Measurements from ENCODE around the gene ZNF445.

Gene ZNF445

GRCh38 chr3:44477312-44478030 is at the start of gene ZNF445:
TSS of gene ZNF445 (minus strand) at chr3:44477670. CDS start at chr3:44455549, 22,121 bp downstream.
- Histone ChIP-seq H3K36me3 (ENCODE audit: control insufficient read depth, low read depth, low read length) (no peaks in the 10 kb centered on the region), H3K27ac (ENCODE audit: low read length) (no peak within 1 kb of the TSS), H3K9me3 (ENCODE audit: control insufficient read depth, low read depth, low read length) (no peaks in the 10 kb centered on the region), H3K4me1 (ENCODE audit: control insufficient read depth, low read depth, low read length) (peaks cover 10% of the 10 kb centered on the region), H3K27me3 (ENCODE audit: control insufficient read depth, insufficient read depth, low read length) (no peaks in the 10 kb centered on the region), H3K9ac (ENCODE audit: low read length) (peak within 1 kb of the TSS; percentile 82), H3K4me3 (ENCODE audit: low read length) (peak within 1 kb of the TSS; percentile 97)

- Histone ChIP-seq H3K27ac (ENCODE audit: low read length) (no peak overlapping the region), H3K9me3 (ENCODE audit: control insufficient read depth, low read depth, low read length) (no peaks in the 10 kb centered on the region), H3K9ac (ENCODE audit: low read length) (no peak overlapping the region), H3K27me3 (ENCODE audit: control insufficient read depth, insufficient read depth, low read length) (no peaks in the 10 kb centered on the region), H3K4me3 (ENCODE audit: low read length) (no peak overlapping the region), H3K36me3 (ENCODE audit: control insufficient read depth, low read depth, low read length) (no peaks in the 10 kb centered on the region), H3K4me1 (ENCODE audit: control insufficient read depth, low read depth, low read length) (peaks cover 8% of the 10 kb centered on the region)
Measured at GRCh38 chr3:44525060-44525459, 47.6 kb upstream of the ZNF445 start.

GRCh38 chr3:44522494-44522933 is 45.0 kb upstream of the ZNF445 start:
- H3K27me3 ChIP-seq (ENCODE audit: control insufficient read depth, insufficient read depth, low read length), result no peaks in the 10 kb centered on the region
- no peak overlapping the region for H3K4me3 ChIP-seq (ENCODE audit: low read length)
- peaks cover 8% of the 10 kb centered on the region for H3K4me1 ChIP-seq (ENCODE audit: control insufficient read depth, low read depth, low read length)
- no peaks in the 10 kb centered on the region for H3K9me3 ChIP-seq (ENCODE audit: control insufficient read depth, low read depth, low read length)
- no peak overlapping the region for H3K9ac ChIP-seq (ENCODE audit: low read length)
- H3K27ac ChIP-seq (ENCODE audit: low read length), result no peak overlapping the region
- no peaks in the 10 kb centered on the region for H3K36me3 ChIP-seq (ENCODE audit: control insufficient read depth, low read depth, low read length)

- Histone ChIP-seq H3K27me3 (ENCODE audit: control insufficient read depth, insufficient read depth, low read length) (no peaks in the 10 kb centered on the region), H3K9ac (ENCODE audit: low read length) (no peak overlapping the region), H3K4me3 (ENCODE audit: low read length) (no peak overlapping the region), H3K9me3 (ENCODE audit: control insufficient read depth, low read depth, low read length) (no peaks in the 10 kb centered on the region), H3K27ac (ENCODE audit: low read length) (no peak overlapping the region), H3K36me3 (ENCODE audit: control insufficient read depth, low read depth, low read length) (no peaks in the 10 kb centered on the region), H3K4me1 (ENCODE audit: control insufficient read depth, low read depth, low read length) (peaks cover 8% of the 10 kb centered on the region)
Measured at GRCh38 chr3:44521721-44522120, 44.3 kb upstream of the ZNF445 start.

- Histone ChIP-seq H3K4me3 (ENCODE audit: low read length) (no peak overlapping the region), H3K9ac (ENCODE audit: low read length) (no peak overlapping the region), H3K9me3 (ENCODE audit: control insufficient read depth, low read depth, low read length) (no peaks in the 10 kb centered on the region), H3K27me3 (ENCODE audit: control insufficient read depth, insufficient read depth, low read length) (no peaks in the 10 kb centered on the region), H3K4me1 (ENCODE audit: control insufficient read depth, low read depth, low read length) (peaks cover 10% of the 10 kb centered on the region), H3K27ac (ENCODE audit: low read length) (no peak overlapping the region), H3K36me3 (ENCODE audit: control insufficient read depth, low read depth, low read length) (no peaks in the 10 kb centered on the region)
Measured at GRCh38 chr3:44518782-44519156, 41.3 kb upstream of the ZNF445 start.

DNA sequence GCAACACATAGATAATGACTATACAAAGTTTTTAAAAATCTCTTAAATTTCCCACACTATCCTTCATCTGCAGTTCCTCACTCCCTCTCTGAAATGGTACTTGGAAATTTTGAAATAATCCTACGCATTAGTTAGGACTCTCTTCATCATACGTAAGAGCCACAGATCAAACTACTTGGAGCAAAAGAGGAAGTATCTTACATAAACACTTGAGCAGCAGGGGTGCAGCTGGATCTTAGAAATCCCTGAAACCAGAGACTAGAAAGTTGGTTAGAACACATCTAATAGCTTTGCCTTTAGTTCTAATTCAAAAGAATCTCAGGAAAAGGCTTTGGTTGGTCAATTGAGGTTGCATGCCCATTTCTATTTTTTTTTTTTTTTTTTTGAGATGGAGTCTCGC is 38.8 kb upstream of the ZNF445 start:
- Histone ChIP-seq H3K9me3 (ENCODE audit: control insufficient read depth, low read depth, low read length) (no peaks in the 10 kb centered on the region), H3K36me3 (ENCODE audit: control insufficient read depth, low read depth, low read length) (no peaks in the 10 kb centered on the region), H3K4me1 (ENCODE audit: control insufficient read depth, low read depth, low read length) (peaks cover 13% of the 10 kb centered on the region), H3K4me3 (ENCODE audit: low read length) (no peak overlapping the region), H3K27me3 (ENCODE audit: control insufficient read depth, insufficient read depth, low read length) (no peaks in the 10 kb centered on the region), H3K9ac (ENCODE audit: low read length) (no peak overlapping the region), H3K27ac (ENCODE audit: low read length) (no peak overlapping the region)

DNA sequence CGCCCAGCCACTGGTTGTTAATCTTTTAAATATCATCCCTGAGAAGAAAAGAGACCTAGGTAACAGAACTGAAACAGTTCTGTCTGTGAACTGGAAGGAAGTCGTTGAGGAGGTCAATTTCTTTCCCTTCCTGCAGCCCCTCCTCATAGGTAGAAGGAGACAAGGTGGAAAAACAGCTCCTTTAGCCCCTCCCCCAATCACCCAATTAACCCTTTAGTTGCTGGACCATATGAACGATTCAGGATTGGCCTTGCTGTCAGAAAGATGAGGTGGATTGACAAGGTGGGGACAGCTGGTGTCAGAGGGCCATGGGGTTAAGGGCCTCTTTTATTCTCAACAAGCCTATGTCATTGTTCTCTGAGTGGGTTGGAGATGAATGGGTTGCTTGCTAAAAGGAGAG is 36.0 kb upstream of the ZNF445 start:
- Histone ChIP-seq H3K27me3 (ENCODE audit: control insufficient read depth, insufficient read depth, low read length) (no peaks in the 10 kb centered on the region), H3K36me3 (ENCODE audit: control insufficient read depth, low read depth, low read length) (no peaks in the 10 kb centered on the region), H3K27ac (ENCODE audit: low read length) (no peak overlapping the region), H3K9me3 (ENCODE audit: control insufficient read depth, low read depth, low read length) (no peaks in the 10 kb centered on the region), H3K4me3 (ENCODE audit: low read length) (no peak overlapping the region), H3K4me1 (ENCODE audit: control insufficient read depth, low read depth, low read length) (peaks cover 13% of the 10 kb centered on the region), H3K9ac (ENCODE audit: low read length) (no peak overlapping the region)

- H3K4me3 ChIP-seq (ENCODE audit: low read length), result peak overlapping the region; percentile 90
- H3K27ac ChIP-seq (ENCODE audit: low read length), result no peak overlapping the region
- peak overlapping the region; percentile 79 for H3K9ac ChIP-seq (ENCODE audit: low read length)
- no peaks in the 10 kb centered on the region for H3K9me3 ChIP-seq (ENCODE audit: control insufficient read depth, low read depth, low read length)
- no peaks in the 10 kb centered on the region for H3K36me3 ChIP-seq (ENCODE audit: control insufficient read depth, low read depth, low read length)
- no peaks in the 10 kb centered on the region for H3K27me3 ChIP-seq (ENCODE audit: control insufficient read depth, insufficient read depth, low read length)
- H3K4me1 ChIP-seq (ENCODE audit: control insufficient read depth, low read depth, low read length), result peaks cover 17% of the 10 kb centered on the region
Measured at GRCh38 chr3:44511238-44511566, 33.7 kb upstream of the ZNF445 start.

GRCh38 chr3:44510000-44510368 is 32.5 kb upstream of the ZNF445 start:
- H3K9me3 ChIP-seq (ENCODE audit: control insufficient read depth, low read depth, low read length), result no peaks in the 10 kb centered on the region
- peaks cover 17% of the 10 kb centered on the region for H3K4me1 ChIP-seq (ENCODE audit: control insufficient read depth, low read depth, low read length)
- H3K27me3 ChIP-seq (ENCODE audit: control insufficient read depth, insufficient read depth, low read length), result no peaks in the 10 kb centered on the region
- no peaks in the 10 kb centered on the region for H3K36me3 ChIP-seq (ENCODE audit: control insufficient read depth, low read depth, low read length)
- no peak overlapping the region for H3K27ac ChIP-seq (ENCODE audit: low read length)
- H3K4me3 ChIP-seq (ENCODE audit: low read length), result peak overlapping the region; percentile 90
- peak overlapping the region; percentile 90 for H3K9ac ChIP-seq (ENCODE audit: low read length)

- Histone ChIP-seq H3K27ac (ENCODE audit: low read length) (no peak overlapping the region), H3K4me3 (ENCODE audit: low read length) (peak overlapping the region; percentile 90), H3K27me3 (ENCODE audit: control insufficient read depth, insufficient read depth, low read length) (no peaks in the 10 kb centered on the region), H3K4me1 (ENCODE audit: control insufficient read depth, low read depth, low read length) (peaks cover 17% of the 10 kb centered on the region), H3K9ac (ENCODE audit: low read length) (peak overlapping the region; percentile 90), H3K36me3 (ENCODE audit: control insufficient read depth, low read depth, low read length) (no peaks in the 10 kb centered on the region), H3K9me3 (ENCODE audit: control insufficient read depth, low read depth, low read length) (no peaks in the 10 kb centered on the region)
Measured at GRCh38 chr3:44509393-44509921, 32.0 kb upstream of the ZNF445 start.

DNA sequence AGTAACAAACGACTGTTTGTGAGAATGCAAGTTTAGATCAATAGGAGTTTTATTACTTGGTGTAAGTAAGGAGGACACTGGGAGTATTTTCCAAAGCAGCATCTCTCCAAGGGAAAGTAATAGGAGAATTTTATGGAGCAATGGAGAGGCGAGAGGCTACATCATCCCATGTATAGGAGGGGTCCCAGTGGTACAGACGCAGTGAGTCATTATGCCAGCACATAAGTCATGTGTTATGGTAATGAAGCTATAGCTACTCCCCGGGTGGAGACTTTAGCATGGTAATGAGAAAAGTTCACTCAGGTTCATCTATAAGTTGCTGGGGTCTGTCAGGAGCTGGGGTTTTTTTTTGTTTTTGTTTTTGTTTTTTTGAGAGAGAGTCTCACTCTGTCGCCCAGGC is 29.5 kb upstream of the ZNF445 start:
- no peak overlapping the region for H3K4me3 ChIP-seq (ENCODE audit: low read length)
- H3K36me3 ChIP-seq (ENCODE audit: control insufficient read depth, low read depth, low read length), result peaks cover 4% of the 10 kb centered on the region
- no peak overlapping the region for H3K27ac ChIP-seq (ENCODE audit: low read length)
- H3K9ac ChIP-seq (ENCODE audit: low read length), result no peak overlapping the region
- H3K9me3 ChIP-seq (ENCODE audit: control insufficient read depth, low read depth, low read length), result peaks cover 2% of the 10 kb centered on the region
- peaks cover 12% of the 10 kb centered on the region for H3K4me1 ChIP-seq (ENCODE audit: control insufficient read depth, low read depth, low read length)
- H3K27me3 ChIP-seq (ENCODE audit: control insufficient read depth, insufficient read depth, low read length), result no peaks in the 10 kb centered on the region

DNA sequence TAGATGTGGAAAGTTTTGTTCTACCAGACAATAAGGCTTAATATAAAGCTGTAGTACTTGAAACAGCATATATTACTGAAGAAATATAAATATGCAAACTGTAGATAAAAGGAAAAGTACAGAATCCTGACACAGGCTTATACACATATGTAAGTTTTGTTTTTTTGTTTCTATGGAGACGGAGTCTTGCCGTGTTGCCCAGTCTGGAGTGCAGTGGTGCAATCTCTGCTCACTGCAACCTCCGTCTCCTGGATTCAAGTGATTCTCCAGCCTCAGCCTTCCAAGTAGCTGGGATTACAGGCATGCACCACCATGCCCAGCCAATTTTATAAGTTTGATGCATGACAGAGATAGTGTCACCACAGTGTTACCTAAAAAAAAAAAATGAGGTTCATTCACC is 29.1 kb upstream of the ZNF445 start:
- H3K4me3 ChIP-seq (ENCODE audit: low read length), result no peak overlapping the region
- peaks cover 8% of the 10 kb centered on the region for H3K36me3 ChIP-seq (ENCODE audit: control insufficient read depth, low read depth, low read length)
- H3K4me1 ChIP-seq (ENCODE audit: control insufficient read depth, low read depth, low read length), result peaks cover 12% of the 10 kb centered on the region
- no peak overlapping the region for H3K9ac ChIP-seq (ENCODE audit: low read length)
- H3K9me3 ChIP-seq (ENCODE audit: control insufficient read depth, low read depth, low read length), result peaks cover 6% of the 10 kb centered on the region
- H3K27me3 ChIP-seq (ENCODE audit: control insufficient read depth, insufficient read depth, low read length), result no peaks in the 10 kb centered on the region
- no peak overlapping the region for H3K27ac ChIP-seq (ENCODE audit: low read length)
